ENCODE measurements around the gene STATH. TPM values are rescaled to one million over a fixed set of nuclear protein-coding genes. Genes with fewer than 3 reads are reported as not detected.

STATH gene
- polyA plus RNA-seq, 3 donors: not detected

- H3K4me2 ChIP-seq (replicated peaks; ENCODE audit: extremely low read depth, low read length, poor library complexity, severe bottlenecking): no peak overlapping the region
- no peak for DNase-seq
- no peaks in the 10 kb centered on the region for H3K36me3 Mint-ChIP-seq
- H3K9me3 ChIP-seq (replicated peaks in 1 of 2; ENCODE audit: control insufficient read depth in 1 of 2, insufficient read depth in 1 of 2, low read length in 2 of 2): no peaks in the 10 kb centered on the region
- H3K27ac ChIP-seq (ENCODE audit: low read depth in 1 of 2, low read length in 2 of 2): no peak overlapping the region
- no peaks in the 10 kb centered on the region for H3K4me1 ChIP-seq (ENCODE audit: control insufficient read depth in 1 of 2, insufficient read depth in 2 of 2, low read length in 2 of 2)
- no peak overlapping the region for H2AFZ ChIP-seq (ENCODE audit: insufficient read depth, low read depth, low read length, poor library complexity, severe bottlenecking)
- WGBS (ENCODE audit: insufficient coverage): 100% methylated on average over 1 of the region's 5 CpGs
- H3K4me3 ChIP-seq (replicated peaks in 1 of 3; ENCODE audit: low read depth in 2 of 3, low read length in 3 of 3): no peak overlapping the region
- H3K4me3 Mint-ChIP-seq: no peak overlapping the region
- H3K27ac Mint-ChIP-seq: no peak overlapping the region
- H3K36me3 ChIP-seq (replicated peaks in 1 of 2; ENCODE audit: control insufficient read depth in 1 of 2, insufficient read depth in 2 of 2, low read length in 2 of 2): no peaks in the 10 kb centered on the region
- no peaks in the 10 kb centered on the region for H3K27me3 ChIP-seq (ENCODE audit: control insufficient read depth in 2 of 2, insufficient read depth in 2 of 2, low read length in 2 of 2)
- no peak overlapping the region for H3K9ac ChIP-seq (ENCODE audit: insufficient read depth, low read length, poor library complexity, severe bottlenecking)
- H3K4me1 Mint-ChIP-seq: no peaks in the 10 kb centered on the region
- no peaks in the 10 kb centered on the region for H3K79me2 ChIP-seq (ENCODE audit: insufficient read depth, low read length)
- H3K27me3 Mint-ChIP-seq (ENCODE audit: low read depth in 3 of 3): no peaks in the 10 kb centered on the region
- intact Hi-C loops (cut with micrococcal nuclease): no loop called here
- TF ChIP-seq CTCF (IDR thresholded peaks at IDR 0.05): no peak
- no peaks in the 10 kb centered on the region for H4K20me1 ChIP-seq (ENCODE audit: insufficient read depth, low read length)
- H3K9me3 Mint-ChIP-seq: no peaks in the 10 kb centered on the region
Observed at GRCh38 chr4:69994782-69995181, 984 bp upstream of the STATH start.

DNA sequence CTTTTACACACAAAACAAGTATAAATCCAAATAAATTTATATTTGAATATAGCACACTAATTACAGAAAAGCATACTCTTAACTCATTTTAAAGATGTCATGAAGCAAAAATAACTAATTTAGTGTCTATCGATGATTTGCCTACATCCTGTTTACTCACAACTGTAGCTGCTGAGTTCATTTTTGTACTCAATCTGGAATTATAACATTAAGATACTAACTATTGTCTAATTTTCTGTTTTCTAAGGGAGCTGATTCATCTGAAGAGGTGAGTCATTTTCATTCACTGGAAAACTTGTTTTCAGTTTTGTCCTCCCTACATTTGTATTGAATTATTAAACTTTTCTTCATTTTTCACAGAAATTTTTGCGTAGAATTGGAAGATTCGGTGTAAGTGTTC is 3.7 kb downstream of the STATH start:
- WGBS (ENCODE audit: insufficient coverage): no CpG with 5 or more reads among the region's 3 CpGs
- Mint-ChIP-seq H3K4me1 (no peaks in the 10 kb centered on the region), H3K27ac (no peak overlapping the region), H3K4me3 (no peak overlapping the region), H3K9me3 (no peaks in the 10 kb centered on the region), H3K27me3 (ENCODE audit: low read depth in 3 of 3) (no peaks in the 10 kb centered on the region), H3K36me3 (no peaks in the 10 kb centered on the region)
- Histone ChIP-seq H2AFZ (ENCODE audit: insufficient read depth, low read depth, low read length, poor library complexity, severe bottlenecking) (no peak overlapping the region), H3K4me3 (replicated peaks in 1 of 3; ENCODE audit: low read depth in 2 of 3, low read length in 3 of 3) (no peak overlapping the region), H3K9me3 (replicated peaks in 1 of 2; ENCODE audit: control insufficient read depth in 1 of 2, insufficient read depth in 1 of 2, low read length in 2 of 2) (no peaks in the 10 kb centered on the region), H3K4me1 (ENCODE audit: control insufficient read depth in 1 of 2, insufficient read depth in 2 of 2, low read length in 2 of 2) (no peaks in the 10 kb centered on the region), H3K79me2 (ENCODE audit: insufficient read depth, low read length) (no peaks in the 10 kb centered on the region), H3K27ac (ENCODE audit: low read depth in 1 of 2, low read length in 2 of 2) (no peak overlapping the region), H3K9ac (ENCODE audit: insufficient read depth, low read length, poor library complexity, severe bottlenecking) (no peak overlapping the region), H3K36me3 (replicated peaks in 1 of 2; ENCODE audit: control insufficient read depth in 1 of 2, insufficient read depth in 2 of 2, low read length in 2 of 2) (no peaks in the 10 kb centered on the region), H4K20me1 (ENCODE audit: insufficient read depth, low read length) (no peaks in the 10 kb centered on the region), H3K27me3 (ENCODE audit: control insufficient read depth in 2 of 2, insufficient read depth in 2 of 2, low read length in 2 of 2) (no peaks in the 10 kb centered on the region), H3K4me2 (replicated peaks; ENCODE audit: extremely low read depth, low read length, poor library complexity, severe bottlenecking) (no peak overlapping the region)
- DNase-seq: no peak
- intact Hi-C loops (cut with micrococcal nuclease): no loop called here
- TF ChIP-seq CTCF (IDR thresholded peaks at IDR 0.05): no peak

All from CD14-positive monocyte (primary cell).